AG04450 (cell line): ENCODE measurements around the gene HDAC2. TPM values are rescaled to one million over a fixed set of nuclear protein-coding genes. Genes with fewer than 3 reads are reported as not detected.

Source experiments
- CTCF ChIA-PET: fragments of 300-600, 350-600 bp; formaldehyde crosslinking; extraction: SDS; loops from one replicate; lab custom pipeline; 2022; ENCODE audit warnings: antibody characterized with exemption, inconsistent platforms; lab: Charles Lee
- POLR2A ChIA-PET: fragments of 350-600 bp; formaldehyde crosslinking; extraction: SDS; loops from one replicate; lab custom pipeline; 2021; ENCODE audit warnings: antibody characterized with exemption, inconsistent platforms; lab: Yijun Ruan, JAX
- DNase-seq: peaks from one replicate; pipeline ENCODE4 v3.0.0-alpha.2; 2011; ENCODE audit warnings: low read depth, low spot score
- H3K27ac ChIP-seq: one replicate; pipeline ENCODE4 v1.5.1; 2012; ENCODE audit warnings: low read depth, low read length, control low read depth
- H3K27me3 ChIP-seq: one replicate; pipeline ENCODE4 v1.6.0; 2012; ENCODE audit warnings: low read length; ENCODE audit not compliant: control insufficient read depth, insufficient read depth
- H3K4me3 ChIP-seq: 2 replicates; pipeline ENCODE4 v1.5.1; 2011; ENCODE audit warnings: mild to moderate bottlenecking, low read depth, low read length, control low read depth
- H3K9me3 ChIP-seq: 2 replicates; pipeline ENCODE4 v1.5.1; 2012; ENCODE audit warnings: low read length; ENCODE audit not compliant: control insufficient read depth, insufficient read depth
- polyA plus RNA-seq: library from polyadenylated mRNA; depleted of rRNA; stranded (reverse); fragments of >200 nt; gene quantifications from 2 replicates; pipeline ENCODE4 v1.2.3, GENCODE V29; 2011; rRNA removed
- TF ChIP-seq, protein P1 (sequence below): IDR thresholded peaks from 2 replicates; pipeline ENCODE4 v1.5.1; 2011; ENCODE audit warnings: low read depth, low read length, control low read depth, inconsistent platforms

The HDAC2 gene
- polyA plus RNA-seq, 1 experiment, result 242 TPM

DNA sequence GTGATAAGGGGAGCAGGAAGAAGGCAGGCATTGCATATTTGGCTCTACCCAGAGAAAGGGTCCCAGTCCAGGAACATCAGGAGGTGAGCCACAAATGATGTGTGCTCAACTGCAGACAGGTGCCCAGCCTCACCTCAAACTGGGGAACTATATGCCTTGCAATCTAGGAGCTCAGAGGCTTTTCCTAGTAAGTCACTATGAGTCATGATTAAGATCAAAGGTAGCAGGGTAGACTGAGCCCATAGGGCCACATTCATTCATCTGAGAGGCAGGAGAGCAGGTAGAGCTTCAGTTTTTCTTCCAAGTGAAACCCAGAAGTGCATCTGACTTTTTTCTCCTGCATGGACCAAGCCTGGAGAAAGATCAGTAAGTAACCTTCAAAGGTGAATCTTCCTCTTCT lies 82.5 kb downstream of the HDAC2 start:
- H3K4me3 ChIP-seq, result no peak overlapping the region
- no peaks in the 10 kb centered on the region for H3K9me3 ChIP-seq
- POLR2A ChIA-PET, result no interaction called here
- CTCF ChIA-PET, result interaction anchor here (1.2 to 2.9 kb wide), 2 partner anchors 9 to 20 kb away, joined by 4 to 13 read pairs; no protein-coding TSS in a partner anchor
- no peaks in the 10 kb centered on the region for H3K27me3 ChIP-seq
- DNase-seq, result no peak
- TF ChIP-seq, protein P1, sequence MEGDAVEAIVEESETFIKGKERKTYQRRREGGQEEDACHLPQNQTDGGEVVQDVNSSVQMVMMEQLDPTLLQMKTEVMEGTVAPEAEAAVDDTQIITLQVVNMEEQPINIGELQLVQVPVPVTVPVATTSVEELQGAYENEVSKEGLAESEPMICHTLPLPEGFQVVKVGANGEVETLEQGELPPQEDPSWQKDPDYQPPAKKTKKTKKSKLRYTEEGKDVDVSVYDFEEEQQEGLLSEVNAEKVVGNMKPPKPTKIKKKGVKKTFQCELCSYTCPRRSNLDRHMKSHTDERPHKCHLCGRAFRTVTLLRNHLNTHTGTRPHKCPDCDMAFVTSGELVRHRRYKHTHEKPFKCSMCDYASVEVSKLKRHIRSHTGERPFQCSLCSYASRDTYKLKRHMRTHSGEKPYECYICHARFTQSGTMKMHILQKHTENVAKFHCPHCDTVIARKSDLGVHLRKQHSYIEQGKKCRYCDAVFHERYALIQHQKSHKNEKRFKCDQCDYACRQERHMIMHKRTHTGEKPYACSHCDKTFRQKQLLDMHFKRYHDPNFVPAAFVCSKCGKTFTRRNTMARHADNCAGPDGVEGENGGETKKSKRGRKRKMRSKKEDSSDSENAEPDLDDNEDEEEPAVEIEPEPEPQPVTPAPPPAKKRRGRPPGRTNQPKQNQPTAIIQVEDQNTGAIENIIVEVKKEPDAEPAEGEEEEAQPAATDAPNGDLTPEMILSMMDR, result no peak
- H3K27ac ChIP-seq, result no peak overlapping the region

DNA sequence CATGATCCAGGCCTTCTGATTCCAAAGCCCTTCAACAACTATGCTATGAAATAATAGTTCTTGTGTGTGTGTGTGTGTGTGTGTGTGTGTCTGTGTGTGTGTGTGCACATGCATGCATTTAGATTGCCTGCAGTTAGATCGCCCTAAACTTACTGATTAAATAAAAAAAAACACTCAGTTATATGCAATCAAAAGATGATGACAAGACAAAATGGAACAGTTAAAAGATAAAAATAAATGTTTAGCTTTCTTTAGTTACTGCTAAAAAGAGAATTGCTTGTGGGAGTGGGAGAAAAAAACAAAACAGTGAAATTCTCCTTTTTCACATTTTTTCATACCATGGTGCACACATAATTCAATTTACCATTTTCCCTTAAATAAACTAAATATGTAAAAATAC lies 84.4 kb downstream of the HDAC2 start:
- DNase-seq, result no peak
- Histone ChIP-seq H3K4me3 (no peak overlapping the region), H3K27ac (no peak overlapping the region), H3K9me3 (no peaks in the 10 kb centered on the region), H3K27me3 (no peaks in the 10 kb centered on the region)
- POLR2A ChIA-PET, result no interaction called here
- TF ChIP-seq, protein P1, result no peak
- CTCF ChIA-PET, result no interaction called here

DNA sequence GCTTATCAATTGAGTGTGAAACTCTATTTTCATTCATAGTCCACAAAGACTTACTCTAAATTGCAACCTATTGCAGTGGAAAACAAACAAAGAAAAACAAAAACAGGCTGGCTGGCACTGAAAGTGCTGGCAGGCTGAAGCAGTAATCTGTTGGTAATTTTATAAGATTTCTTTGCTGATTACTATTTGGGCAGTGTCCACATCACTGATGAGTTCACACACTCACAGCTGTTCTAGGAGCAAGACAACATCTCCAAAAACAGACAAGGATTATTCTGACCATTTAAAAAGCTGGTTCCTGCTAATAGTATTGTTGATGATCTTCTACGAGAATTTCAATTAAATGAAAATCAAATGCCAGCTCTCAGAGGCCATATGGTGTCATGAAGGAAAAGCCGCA lies 86.9 kb downstream of the HDAC2 start:
- DNase-seq, result no peak
- H3K27me3 ChIP-seq, result no peaks in the 10 kb centered on the region
- no peak overlapping the region for H3K27ac ChIP-seq
- no peaks in the 10 kb centered on the region for H3K9me3 ChIP-seq
- TF ChIP-seq, protein P1, result no peak
- CTCF ChIA-PET, result interaction anchor here (1.5 kb wide), 1 partner anchor 577 kb away, joined by 3 read pairs; no protein-coding TSS in a partner anchor
- H3K4me3 ChIP-seq, result no peak overlapping the region
- POLR2A ChIA-PET, result no interaction called here

Other genes with a start within 250 kb of the HDAC2 start
- 81.3 and 127 TPM in 2 replicates for gene MARCKS, start 113.8 kb downstream of the HDAC2 start, polyA plus RNA-seq